H1 (cell line): ENCODE results near the gene KYNU. TPM values are rescaled to one million over a fixed set of nuclear protein-coding genes. Genes with fewer than 3 reads are reported as not detected.
"Not testable (repeated sequence)": the region's sequence is repeated elsewhere in the genome, so short reads cannot be mapped to it uniquely, and the experiment has no call there.

Experiments
- CTCF ChIA-PET: fragments of 300-600 bp; sonication (Branson Sonifier 250); formaldehyde crosslinking; loops from one replicate; lab custom pipeline; 2021; ENCODE audit not compliant: partially characterized antibody; lab: Charles Lee
- POLR2A ChIA-PET: fragments of 300-600 bp; sonication (Branson Sonifier 250); formaldehyde crosslinking; loops from one replicate; lab custom pipeline; 2021; ENCODE audit warnings: inconsistent platforms; ENCODE audit not compliant: partially characterized antibody; lab: Charles Lee
- DNase-seq, 2 experiments: peaks; one replicate each; pipeline versions ENCODE4 v3.0.0 to v3.0.0-alpha.2; 2010 to 2022; ENCODE audit warnings: low spot score in 2 of 2, low read depth in 1 of 2, mixed read lengths in 1 of 2
- FAIRE-seq: peaks from 2 replicates; lab custom pipeline; 2011; peaks lifted over from hg19 to GRCh38; lab: Jason Lieb, UNC
- H2AFZ ChIP-seq: 2 replicates; pipeline ENCODE4 v1.8.1; 2012; ENCODE audit warnings: low read length, inconsistent platforms
- H2AK5ac ChIP-seq: 2 replicates; pipeline ENCODE4 v1.6.1; 2013; ENCODE audit warnings: low read depth, low read length
- H2BK120ac ChIP-seq: replicated peaks from 2 replicates; pipeline ENCODE3; 2013; ENCODE audit warnings: low read depth, low read length, inconsistent platforms
- H2BK12ac ChIP-seq: 2 replicates; pipeline ENCODE4 v1.6.1; 2013; ENCODE audit warnings: low read depth, low read length
- H2BK15ac ChIP-seq: 2 replicates; pipeline ENCODE4 v1.6.1; 2013; ENCODE audit warnings: low read length
- H2BK20ac ChIP-seq: 2 replicates; pipeline ENCODE4 v1.6.1; 2013; ENCODE audit warnings: low read length
- H2BK5ac ChIP-seq: 2 replicates; pipeline ENCODE4 v1.6.1; 2013; ENCODE audit warnings: low read depth, low read length
- H3K14ac ChIP-seq: 2 replicates; pipeline ENCODE4 v1.6.1; 2013; ENCODE audit warnings: inconsistent platforms; ENCODE audit not compliant: insufficient read length
- H3K18ac ChIP-seq: 2 replicates; pipeline ENCODE4 v1.6.1; 2013; ENCODE audit warnings: low read length; ENCODE audit errors: extremely low read depth
- H3K23ac ChIP-seq: 2 replicates; pipeline ENCODE4 v1.6.1; 2013; ENCODE audit warnings: inconsistent platforms; ENCODE audit not compliant: insufficient read length
- H3K23me2 ChIP-seq: 2 replicates; pipeline ENCODE4 v1.6.1; 2013; ENCODE audit warnings: low read depth, low read length
- H3K27ac ChIP-seq: 2 replicates; pipeline ENCODE4 v1.6.1; 2011; ENCODE audit warnings: low read depth, low read length, inconsistent platforms
- H3K27me3 ChIP-seq, 4 experiments: replicated peaks in 1 of 4; 1 replicate in 1 of 4; 2 replicates in 3 of 4; pipeline versions ENCODE4 v1.6.1 to v1.8.1; 2011 to 2013; ENCODE audit warnings: low read length in 3 of 4, mild to moderate bottlenecking in 3 of 4, inconsistent platforms in 2 of 4, mixed read lengths in 2 of 4, moderate library complexity in 1 of 4; ENCODE audit not compliant: control insufficient read depth in 3 of 4, insufficient read depth in 3 of 4; ENCODE audit errors: extremely low read depth in 1 of 4
- H3K36me3 ChIP-seq, 4 experiments: 2 replicates each; pipeline versions ENCODE4 v1.6.1 to v1.8.1; 2011 to 2013; ENCODE audit warnings: mild to moderate bottlenecking in 4 of 4, low read length in 3 of 4, moderate library complexity in 2 of 4, control low read depth in 1 of 4, inconsistent platforms in 1 of 4; ENCODE audit not compliant: insufficient read depth in 4 of 4, control insufficient read depth in 2 of 4
- H3K4ac ChIP-seq: replicated peaks from 2 replicates; pipeline ENCODE3; 2013; ENCODE audit warnings: low read length, low read depth, mixed read lengths, inconsistent platforms; ENCODE audit not compliant: insufficient read length
- H3K4me1 ChIP-seq, 4 experiments: replicated peaks in 1 of 4; 1 replicate in 1 of 4; 2 replicates in 3 of 4; pipeline versions ENCODE4 v1.6.1 to v1.8.1; 2011 to 2013; ENCODE audit warnings: low read length in 3 of 4, inconsistent platforms in 2 of 4, mixed read lengths in 1 of 4; ENCODE audit not compliant: insufficient read depth in 4 of 4, control insufficient read depth in 3 of 4
- H3K4me2 ChIP-seq, 2 experiments: 2 replicates each; pipeline versions ENCODE4 v1.6.1 to v1.8.1; 2011 to 2013; ENCODE audit warnings: low read depth in 2 of 2, low read length in 2 of 2, control low read depth in 1 of 2, inconsistent platforms in 1 of 2, mild to moderate bottlenecking in 1 of 2; ENCODE audit not compliant: insufficient read depth in 1 of 2
- H3K4me3 ChIP-seq, 4 experiments: fragments of 200-600, 300-600 bp in 1 of 4; sonication (generic), shearing (Covaris generic), sonication (Bioruptor Twin) in 1 of 4; 2 replicates each; pipeline versions ENCODE4 v1.5.1 to v1.8.1; 2011 to 2016; ENCODE audit warnings: low read length in 4 of 4, low read depth in 3 of 4, control low read depth in 2 of 4, inconsistent platforms in 2 of 4, mild to moderate bottlenecking in 2 of 4, mixed read lengths in 1 of 4, moderate library complexity in 1 of 4; ENCODE audit not compliant: insufficient read depth in 2 of 4; ENCODE audit errors: extremely low read depth in 1 of 4
- H3K56ac ChIP-seq: replicated peaks from 2 replicates; pipeline ENCODE3; 2013; ENCODE audit warnings: low read depth, mild to moderate bottlenecking, mixed read lengths, low read length, inconsistent platforms; ENCODE audit not compliant: insufficient read length
- H3K79me1 ChIP-seq: 2 replicates; pipeline ENCODE4 v1.6.1; 2013; ENCODE audit warnings: low read depth, low read length, control low read depth
- H3K79me2 ChIP-seq, 2 experiments: 2 replicates each; pipeline versions ENCODE4 v1.6.1 to v1.8.1; 2012 to 2013; ENCODE audit warnings: low read length in 2 of 2, mild to moderate bottlenecking in 2 of 2, inconsistent platforms in 1 of 2; ENCODE audit not compliant: insufficient read depth in 2 of 2, control insufficient read depth in 1 of 2
- H3K9ac ChIP-seq, 4 experiments: replicated peaks in 1 of 4; 1 replicate in 1 of 4; 2 replicates in 3 of 4; pipeline versions ENCODE4 v1.6.1 to v1.8.1; 2011 to 2013; ENCODE audit warnings: low read depth in 3 of 4, low read length in 3 of 4, control low read depth in 2 of 4, mild to moderate bottlenecking in 2 of 4, moderate library complexity in 2 of 4, inconsistent platforms in 1 of 4; ENCODE audit errors: extremely low read depth in 1 of 4
- H3K9me3 ChIP-seq, 2 experiments: 2 replicates each; pipeline versions ENCODE4 v1.6.1 to v1.8.1; 2012 to 2013; ENCODE audit warnings: mild to moderate bottlenecking in 2 of 2, moderate library complexity in 2 of 2, control low read depth in 1 of 2, inconsistent platforms in 1 of 2, low read depth in 1 of 2, low read length in 1 of 2, mixed read lengths in 1 of 2; ENCODE audit not compliant: insufficient read depth in 2 of 2
- H4K20me1 ChIP-seq, 2 experiments: replicated peaks in 1 of 2; 2 replicates each; pipeline versions ENCODE3 to v1.8.1; 2011 to 2013; ENCODE audit warnings: inconsistent platforms in 2 of 2, low read length in 2 of 2, mild to moderate bottlenecking in 1 of 2; ENCODE audit not compliant: insufficient read depth in 2 of 2, control insufficient read depth in 1 of 2
- H4K5ac ChIP-seq: 2 replicates; pipeline ENCODE4 v1.6.1; 2013; ENCODE audit warnings: low read length, low read depth, mixed read lengths, inconsistent platforms; ENCODE audit not compliant: insufficient read length
- H4K8ac ChIP-seq: 2 replicates; pipeline ENCODE4 v1.8.0; 2013; ENCODE audit warnings: mild to moderate bottlenecking, moderate library complexity, low read length, inconsistent platforms; ENCODE audit not compliant: insufficient read depth; ENCODE audit errors: extremely low read depth
- H4K91ac ChIP-seq: replicated peaks from 2 replicates; pipeline ENCODE3; 2013; ENCODE audit warnings: low read length, mixed read lengths, inconsistent platforms; ENCODE audit not compliant: insufficient read length
- WGBS, 2 experiments: shearing (Covaris generic) in 1 of 2; methylation state at CpG; one replicate each; pipeline versions ENCODE4 v1.1.6 to v1.1.7; 2013 to 2015; ENCODE audit warnings: low lambda C conversion rate in 2 of 2, mixed read lengths in 2 of 2, inconsistent platforms in 1 of 2, low coverage in 1 of 2, missing lambda C conversion rate in 1 of 2; ENCODE audit not compliant: insufficient replicate concordance in 2 of 2, insufficient coverage in 1 of 2, insufficient read length in 1 of 2; ENCODE audit errors: extremely low coverage in 1 of 2, missing lambda C conversion rate in 1 of 2; 5-methylcytosine and 5-hydroxymethylcytosine counted together
- polyA plus RNA-seq, 7 experiments: library from polyadenylated mRNA; depleted of rRNA in 3 of 7; stranded (reverse) in 5 of 7; unstranded in 2 of 7; fragments of >200 nt in 5 of 7; fragments of 200-250 nt in 2 of 7; gene quantifications; 1 replicate in 5 of 7; 2 replicates in 1 of 7; 4 replicates in 1 of 7; pipeline versions ENCODE4 v1.2.1 to v1.2.3, GENCODE V29; 2011 to 2013; ENCODE audit warnings: missing spikeins in 2 of 7, mixed read lengths in 2 of 7
- total RNA-seq: library from RNA; stranded (reverse); fragmentation: NEBNext Ultra II Directional; extraction: Animal tissue kit (Norgen Biotek cat#: 25700); gene quantifications from 2 replicates; pipeline ENCODE4 v1.2.1, GENCODE V29; 2021

The KYNU gene
- total and polyA plus RNA-seq, 2 of the 8 experiments (the other 6 are each of a cell fraction or from before 2014, with no cell fraction given): 0.09 to 0.13 TPM

DNA sequence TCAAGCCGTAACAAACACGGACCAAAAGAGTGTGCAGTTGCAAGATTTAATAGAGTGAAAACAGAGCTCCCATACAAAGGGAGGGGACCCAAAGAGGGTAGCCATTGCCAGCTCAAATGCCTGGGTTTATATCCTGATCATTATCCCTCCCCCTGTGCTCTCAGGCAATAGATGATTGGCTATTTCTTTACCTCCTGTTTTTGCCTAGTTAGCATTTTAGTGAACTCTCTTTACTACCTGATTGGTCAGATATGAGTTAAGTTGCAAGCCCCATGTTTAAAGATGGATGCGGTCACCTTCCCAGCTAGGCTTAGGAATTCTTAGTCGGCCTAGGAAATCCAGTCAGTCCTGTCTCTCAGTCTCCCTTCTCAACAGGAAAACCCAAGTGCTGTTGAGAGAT lies 22.9 kb downstream of the KYNU start:
- H3K79me2 ChIP-seq, POLR2A ChIA-PET, H3K36me3 ChIP-seq, H3K9me3 ChIP-seq, H2AFZ ChIP-seq, H3K27ac ChIP-seq, H3K79me1 ChIP-seq, DNase-seq, H3K23ac ChIP-seq, H4K5ac ChIP-seq, H3K4me2 ChIP-seq, H2BK20ac ChIP-seq, H3K18ac ChIP-seq, H3K27me3 ChIP-seq, H2BK15ac ChIP-seq, H4K8ac ChIP-seq, H4K91ac ChIP-seq, FAIRE-seq, H3K23me2 ChIP-seq, H3K4me3 ChIP-seq, H2AK5ac ChIP-seq, H4K20me1 ChIP-seq, H3K56ac ChIP-seq, H3K9ac ChIP-seq, H3K4me1 ChIP-seq, H3K14ac ChIP-seq, H3K4ac ChIP-seq, H2BK12ac ChIP-seq, H2BK120ac ChIP-seq, H2BK5ac ChIP-seq: not testable (repeated sequence)
- WGBS, 2 experiments: 98% methylated on average over 4 of the region's 4 CpGs; no CpG with 5 or more reads in 1 of the 2 experiments
- CTCF ChIA-PET: interaction anchor here (1.1 kb wide), 1 partner anchor 16 kb away, joined by 4 read pairs; no protein-coding TSS in a partner anchor
